Fibroblast of villous mesenchyme (primary cell): ENCODE results near the gene CATSPERE. TPM values are rescaled to one million over a fixed set of nuclear protein-coding genes. Genes with fewer than 3 reads are reported as not detected.

Experiments used
- DNase-seq: peaks from one replicate; pipeline ENCODE4 v3.0.0-alpha.2; 2010; ENCODE audit warnings: low read depth
- H3K4me3 ChIP-seq: 2 replicates; pipeline ENCODE4 v1.5.1; 2011; ENCODE audit warnings: low read depth, mild to moderate bottlenecking, low read length
- CTCF ChIP-seq: IDR thresholded peaks from 2 replicates; pipeline ENCODE4 v1.5.1; 2012; ENCODE audit warnings: low read depth, mild to moderate bottlenecking, low read length; ENCODE audit not compliant: insufficient read depth
- total RNA-seq: library from RNA; depleted of rRNA; stranded (reverse); fragments of >200 nt; gene quantifications from 2 replicates; pipeline ENCODE4 v1.2.3, GENCODE V29; 2012

CATSPERE gene
- total RNA-seq, 1 donor: 1.7 TPM

GRCh38 chr1:244437086-244437468 is 24.0 kb upstream of the CATSPERE start:
- DNase-seq: no peak
- H3K4me3 ChIP-seq: no peak overlapping the region
- TF ChIP-seq CTCF: no peak

- DNase-seq: no peak
- H3K4me3 ChIP-seq: no peak overlapping the region
- no peak for TF ChIP-seq CTCF
Observed at GRCh38 chr1:244439391-244440032, 21.6 kb upstream of the CATSPERE start.

- no peak for DNase-seq
- no peak for TF ChIP-seq CTCF
- H3K4me3 ChIP-seq: no peak overlapping the region
Observed at GRCh38 chr1:244442850-244443249, 18.2 kb upstream of the CATSPERE start.

- H3K4me3 ChIP-seq: no peak overlapping the region
- DNase-seq: no peak
- no peak for TF ChIP-seq CTCF
Observed at GRCh38 chr1:244444854-244445253, 16.2 kb upstream of the CATSPERE start.

- no peak for DNase-seq
- H3K4me3 ChIP-seq: no peak overlapping the region
- no peak for TF ChIP-seq CTCF
Observed at GRCh38 chr1:244445320-244446181, 15.5 kb upstream of the CATSPERE start.

GRCh38 chr1:244447024-244447423 is 14.0 kb upstream of the CATSPERE start:
- TF ChIP-seq CTCF: no peak
- no peak overlapping the region for H3K4me3 ChIP-seq
- DNase-seq: no peak

GRCh38 chr1:244447552-244447951 is 13.5 kb upstream of the CATSPERE start:
- no peak overlapping the region for H3K4me3 ChIP-seq
- DNase-seq: no peak
- TF ChIP-seq CTCF: no peak
